Vagina (tissue), 2 donors: Measurements from ENCODE around the gene CWC22.

Experiments used
- POLR2A ChIP-seq, 2 donors: fragments of 450-650 bp; IDR thresholded peaks; one replicate each; pipeline ENCODE4 v1.6.1; 2017; ENCODE audit warnings: antibody characterized with exemption in 2 of 2, mild to moderate bottlenecking in 2 of 2, moderate library complexity in 2 of 2
- POLR2AphosphoS5 ChIP-seq, 2 donors: sonication (generic); formaldehyde crosslinking; IDR thresholded peaks; one replicate each; pipeline ENCODE4 v1.9.0; 2017; ENCODE audit warnings: antibody characterized with exemption in 2 of 2, mild to moderate bottlenecking in 2 of 2, low read depth in 1 of 2; ENCODE audit not compliant: insufficient read depth in 1 of 2
- TF ChIP-seq, protein P1 (sequence below), 3 experiments: fragments of 450-650 bp in 2 of 3; fragments of 200-600 bp in 1 of 3; sonication (generic) in 1 of 3; IDR thresholded peaks; one replicate each; pipeline ENCODE4 v1.5.1; 2017 to 2019; ENCODE audit warnings: antibody characterized with exemption in 3 of 3, mild to moderate bottlenecking in 2 of 3, moderate library complexity in 2 of 3

DNA sequence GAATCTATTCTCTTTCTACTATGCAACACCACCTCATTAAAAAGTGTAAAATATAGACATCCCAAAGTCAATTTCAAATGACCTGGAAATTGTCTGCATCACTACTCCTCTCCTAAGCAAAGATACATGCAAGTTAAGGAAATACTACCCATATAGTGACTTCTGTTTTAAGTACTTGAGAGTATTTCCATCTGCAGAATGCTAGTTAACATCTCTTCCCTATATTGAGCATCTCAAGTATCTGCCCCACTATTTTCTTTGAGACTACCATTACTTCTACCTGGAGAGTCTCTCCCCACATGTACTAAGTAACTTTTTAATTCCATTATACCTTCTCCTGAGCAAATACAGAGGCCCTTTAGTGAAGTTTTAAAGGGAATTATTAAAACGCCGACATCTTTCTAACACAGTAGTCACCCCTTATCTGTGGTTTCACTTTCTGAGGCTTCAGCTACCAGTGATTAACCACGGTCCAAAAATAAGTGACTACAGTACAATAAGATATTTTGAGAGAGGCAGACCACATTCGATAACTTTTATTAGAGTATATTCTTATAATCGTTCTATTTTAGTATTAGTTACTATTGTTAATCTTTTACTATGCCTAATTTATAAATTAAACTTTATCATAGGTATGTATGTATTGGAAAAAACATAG, 21.8 kb downstream of the CWC22 start:
- no peak for TF ChIP-seq POLR2A (IDR thresholded peaks at IDR 0.05)
- TF ChIP-seq, protein P1, sequence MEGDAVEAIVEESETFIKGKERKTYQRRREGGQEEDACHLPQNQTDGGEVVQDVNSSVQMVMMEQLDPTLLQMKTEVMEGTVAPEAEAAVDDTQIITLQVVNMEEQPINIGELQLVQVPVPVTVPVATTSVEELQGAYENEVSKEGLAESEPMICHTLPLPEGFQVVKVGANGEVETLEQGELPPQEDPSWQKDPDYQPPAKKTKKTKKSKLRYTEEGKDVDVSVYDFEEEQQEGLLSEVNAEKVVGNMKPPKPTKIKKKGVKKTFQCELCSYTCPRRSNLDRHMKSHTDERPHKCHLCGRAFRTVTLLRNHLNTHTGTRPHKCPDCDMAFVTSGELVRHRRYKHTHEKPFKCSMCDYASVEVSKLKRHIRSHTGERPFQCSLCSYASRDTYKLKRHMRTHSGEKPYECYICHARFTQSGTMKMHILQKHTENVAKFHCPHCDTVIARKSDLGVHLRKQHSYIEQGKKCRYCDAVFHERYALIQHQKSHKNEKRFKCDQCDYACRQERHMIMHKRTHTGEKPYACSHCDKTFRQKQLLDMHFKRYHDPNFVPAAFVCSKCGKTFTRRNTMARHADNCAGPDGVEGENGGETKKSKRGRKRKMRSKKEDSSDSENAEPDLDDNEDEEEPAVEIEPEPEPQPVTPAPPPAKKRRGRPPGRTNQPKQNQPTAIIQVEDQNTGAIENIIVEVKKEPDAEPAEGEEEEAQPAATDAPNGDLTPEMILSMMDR (IDR thresholded peaks at IDR 0.05) = no peak
- no peak for TF ChIP-seq POLR2AphosphoS5 (IDR thresholded peaks at IDR 0.05; ENCODE audit: insufficient read depth in 1 of 2, low read depth in 1 of 2)
